ENCODE results near the gene LGALS9. TPM values are rescaled to one million over a fixed set of nuclear protein-coding genes. Genes with fewer than 3 reads are reported as not detected.

The LGALS9 gene
- polyA plus RNA-seq, 1 donor from 2014 or later, result not detected

GRCh38 chr17:27613433-27613832 is 17.6 kb upstream of the LGALS9 start:
- Histone ChIP-seq H3K9ac (ENCODE audit: low read length) (no peak overlapping the region), H3F3A (ENCODE audit: insufficient read depth, low read length, poor library complexity, severe bottlenecking) (no peaks in the 10 kb centered on the region), H3K9me2 (ENCODE audit: insufficient read depth, low read length) (no peaks in the 10 kb centered on the region), H3K27me3 (ENCODE audit: insufficient read depth, low read depth, low read length) (no peaks in the 10 kb centered on the region), H3K4me3 (ENCODE audit: low read length) (no peak overlapping the region), H3K9me3 (ENCODE audit: low read length) (no peaks in the 10 kb centered on the region), H3K79me2 (replicated peaks; ENCODE audit: insufficient read depth, low read length) (no peaks in the 10 kb centered on the region), H3K27ac (ENCODE audit: low read length) (no peak overlapping the region), H4K20me1 (ENCODE audit: insufficient read depth) (no peaks in the 10 kb centered on the region), H3K36me3 (ENCODE audit: insufficient read depth, low read length) (no peaks in the 10 kb centered on the region), H3K4me2 (ENCODE audit: low read length) (no peak overlapping the region), H2AFZ (ENCODE audit: low read depth, low read length) (no peak overlapping the region)
- no peak for TF ChIP-seq MXI1 (conservative IDR thresholded peaks at IDR 0.05; ENCODE audit: poor library complexity, severe bottlenecking)
- no peak for TF ChIP-seq TAF1 (IDR thresholded peaks at IDR 0.05; ENCODE audit: low read depth)
- TF ChIP-seq EP300 (conservative IDR thresholded peaks at IDR 0.05; ENCODE audit: poor library complexity, severe bottlenecking), result no peak
- no peak for TF ChIP-seq SMC3 (conservative IDR thresholded peaks at IDR 0.05; ENCODE audit: poor library complexity)
- TF ChIP-seq POLR2AphosphoS5 (IDR thresholded peaks at IDR 0.05), result no peak
- no peak for TF ChIP-seq REST (IDR thresholded peaks at IDR 0.05; ENCODE audit: borderline replicate concordance)
- no peak for TF ChIP-seq EZH2 (IDR thresholded peaks at IDR 0.05; ENCODE audit: borderline replicate concordance, insufficient read depth, low read length, poor library complexity, severe bottlenecking)
- no peak for TF ChIP-seq CTCF (IDR thresholded peaks at IDR 0.05; ENCODE audit: poor library complexity, severe bottlenecking)
- no peak for TF ChIP-seq RAD21 (conservative IDR thresholded peaks at IDR 0.05)

- no peak for TF ChIP-seq POLR2AphosphoS5 (IDR thresholded peaks at IDR 0.05)
- TF ChIP-seq MXI1 (conservative IDR thresholded peaks at IDR 0.05; ENCODE audit: poor library complexity, severe bottlenecking), result no peak
- no peak for TF ChIP-seq REST (IDR thresholded peaks at IDR 0.05; ENCODE audit: borderline replicate concordance)
- TF ChIP-seq RAD21 (conservative IDR thresholded peaks at IDR 0.05), result no peak
- no peak for TF ChIP-seq SMC3 (conservative IDR thresholded peaks at IDR 0.05; ENCODE audit: poor library complexity)
- TF ChIP-seq EP300 (conservative IDR thresholded peaks at IDR 0.05; ENCODE audit: poor library complexity, severe bottlenecking), result no peak
- no peak for TF ChIP-seq EZH2 (IDR thresholded peaks at IDR 0.05; ENCODE audit: borderline replicate concordance, insufficient read depth, low read length, poor library complexity, severe bottlenecking)
- TF ChIP-seq TAF1 (IDR thresholded peaks at IDR 0.05; ENCODE audit: low read depth), result no peak
- no peak for TF ChIP-seq CTCF (IDR thresholded peaks at IDR 0.05; ENCODE audit: poor library complexity, severe bottlenecking)
- Histone ChIP-seq H3K27ac (ENCODE audit: low read length) (no peak overlapping the region), H3K27me3 (ENCODE audit: insufficient read depth, low read depth, low read length) (no peaks in the 10 kb centered on the region), H2AFZ (ENCODE audit: low read depth, low read length) (no peak overlapping the region), H3K36me3 (ENCODE audit: insufficient read depth, low read length) (no peaks in the 10 kb centered on the region), H3K9me3 (ENCODE audit: low read length) (no peaks in the 10 kb centered on the region), H3F3A (ENCODE audit: insufficient read depth, low read length, poor library complexity, severe bottlenecking) (no peaks in the 10 kb centered on the region), H3K9ac (ENCODE audit: low read length) (no peak overlapping the region), H3K79me2 (replicated peaks; ENCODE audit: insufficient read depth, low read length) (no peaks in the 10 kb centered on the region), H3K4me3 (ENCODE audit: low read length) (no peak overlapping the region), H4K20me1 (ENCODE audit: insufficient read depth) (no peaks in the 10 kb centered on the region), H3K4me2 (ENCODE audit: low read length) (no peak overlapping the region), H3K9me2 (ENCODE audit: insufficient read depth, low read length) (no peaks in the 10 kb centered on the region)
These were observed 15.9 kb upstream of the LGALS9 start for GRCh38 chr17:27615121-27615520.

Measured in neural cell (in vitro differentiated cells).